Measurements from ENCODE around the gene DNM3.

- TF ChIP-seq CTCF (IDR thresholded peaks at IDR 0.05) (no peak), TEAD4 (IDR thresholded peaks at IDR 0.05; ENCODE audit: borderline replicate concordance, insufficient read depth) (no peak), EZH2phosphoT487 (IDR thresholded peaks at IDR 0.05; ENCODE audit: borderline replicate concordance, low read depth) (no peak), POLR2AphosphoS5 (IDR thresholded peaks at IDR 0.05; ENCODE audit: low read depth, low read length) (no peak), REST (IDR thresholded peaks at IDR 0.05; ENCODE audit: low read depth, low read length) (no peak), PBX3 (IDR thresholded peaks at IDR 0.05) (no peak)
These were observed 430.8 kb downstream of the DNM3 start for GRCh38 chr1:172272087-172272486.
